Measurements from ENCODE around the gene ADAT3.

GRCh38 chr19:1912760-1913505 lies 7.7 kb downstream of the ADAT3 start:
- TF ChIP-seq POLR2A (IDR thresholded peaks at IDR 0.05) (no peak), POLR2AphosphoS5 (IDR thresholded peaks at IDR 0.05) (no peak)
- TF ChIP-seq, protein P1, sequence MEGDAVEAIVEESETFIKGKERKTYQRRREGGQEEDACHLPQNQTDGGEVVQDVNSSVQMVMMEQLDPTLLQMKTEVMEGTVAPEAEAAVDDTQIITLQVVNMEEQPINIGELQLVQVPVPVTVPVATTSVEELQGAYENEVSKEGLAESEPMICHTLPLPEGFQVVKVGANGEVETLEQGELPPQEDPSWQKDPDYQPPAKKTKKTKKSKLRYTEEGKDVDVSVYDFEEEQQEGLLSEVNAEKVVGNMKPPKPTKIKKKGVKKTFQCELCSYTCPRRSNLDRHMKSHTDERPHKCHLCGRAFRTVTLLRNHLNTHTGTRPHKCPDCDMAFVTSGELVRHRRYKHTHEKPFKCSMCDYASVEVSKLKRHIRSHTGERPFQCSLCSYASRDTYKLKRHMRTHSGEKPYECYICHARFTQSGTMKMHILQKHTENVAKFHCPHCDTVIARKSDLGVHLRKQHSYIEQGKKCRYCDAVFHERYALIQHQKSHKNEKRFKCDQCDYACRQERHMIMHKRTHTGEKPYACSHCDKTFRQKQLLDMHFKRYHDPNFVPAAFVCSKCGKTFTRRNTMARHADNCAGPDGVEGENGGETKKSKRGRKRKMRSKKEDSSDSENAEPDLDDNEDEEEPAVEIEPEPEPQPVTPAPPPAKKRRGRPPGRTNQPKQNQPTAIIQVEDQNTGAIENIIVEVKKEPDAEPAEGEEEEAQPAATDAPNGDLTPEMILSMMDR (IDR thresholded peaks at IDR 0.05): no peak
